ENCODE data around the gene COPS9.

The COPS9 gene

DNA sequence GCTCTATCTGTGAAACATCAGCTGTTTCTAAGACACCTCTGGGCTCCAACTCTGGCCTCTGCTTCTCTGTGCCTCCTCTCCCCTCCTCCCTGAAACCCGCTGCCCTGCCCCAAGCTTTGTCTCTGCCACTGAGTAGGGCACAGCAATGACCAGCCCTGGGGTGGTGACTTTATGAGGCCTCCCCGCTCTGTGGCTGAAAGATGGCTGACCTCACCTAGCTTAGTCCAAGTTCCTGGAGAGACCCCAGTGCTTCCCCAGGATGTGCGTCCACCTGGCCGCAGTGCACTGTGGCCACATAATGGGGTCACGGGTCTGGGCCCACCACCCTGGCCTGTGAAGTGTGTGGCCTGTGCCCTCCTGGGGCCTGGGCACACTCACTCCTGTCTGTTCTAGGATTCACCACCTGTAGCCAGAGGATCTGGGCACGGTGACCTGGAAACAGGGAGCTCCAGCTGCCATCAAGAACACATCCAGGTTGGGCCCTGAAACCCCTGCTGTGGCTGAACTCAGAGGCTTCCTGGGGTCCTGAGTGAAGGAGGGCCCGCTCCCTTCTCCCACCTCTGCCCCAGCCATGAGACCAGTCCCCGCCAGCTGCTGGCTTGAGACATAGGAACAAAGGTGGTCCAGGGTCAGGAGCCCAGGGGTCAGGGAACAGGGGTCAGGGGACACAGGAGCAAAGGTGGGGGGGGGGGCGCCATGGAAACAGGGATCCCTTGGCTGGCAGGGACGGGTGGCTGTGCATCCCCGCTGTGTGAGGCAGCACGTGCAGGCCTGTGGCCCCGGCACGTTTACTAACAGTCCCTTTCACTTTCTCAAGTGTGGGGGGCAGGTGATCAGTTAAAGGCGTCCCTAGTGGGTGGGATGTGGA lies 33.6 kb upstream of the COPS9 start:
- no peak overlapping the region for H3K4me3 ChIP-seq (ENCODE audit: low read depth, low read length)
- TF ChIP-seq, protein P1, sequence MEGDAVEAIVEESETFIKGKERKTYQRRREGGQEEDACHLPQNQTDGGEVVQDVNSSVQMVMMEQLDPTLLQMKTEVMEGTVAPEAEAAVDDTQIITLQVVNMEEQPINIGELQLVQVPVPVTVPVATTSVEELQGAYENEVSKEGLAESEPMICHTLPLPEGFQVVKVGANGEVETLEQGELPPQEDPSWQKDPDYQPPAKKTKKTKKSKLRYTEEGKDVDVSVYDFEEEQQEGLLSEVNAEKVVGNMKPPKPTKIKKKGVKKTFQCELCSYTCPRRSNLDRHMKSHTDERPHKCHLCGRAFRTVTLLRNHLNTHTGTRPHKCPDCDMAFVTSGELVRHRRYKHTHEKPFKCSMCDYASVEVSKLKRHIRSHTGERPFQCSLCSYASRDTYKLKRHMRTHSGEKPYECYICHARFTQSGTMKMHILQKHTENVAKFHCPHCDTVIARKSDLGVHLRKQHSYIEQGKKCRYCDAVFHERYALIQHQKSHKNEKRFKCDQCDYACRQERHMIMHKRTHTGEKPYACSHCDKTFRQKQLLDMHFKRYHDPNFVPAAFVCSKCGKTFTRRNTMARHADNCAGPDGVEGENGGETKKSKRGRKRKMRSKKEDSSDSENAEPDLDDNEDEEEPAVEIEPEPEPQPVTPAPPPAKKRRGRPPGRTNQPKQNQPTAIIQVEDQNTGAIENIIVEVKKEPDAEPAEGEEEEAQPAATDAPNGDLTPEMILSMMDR (IDR thresholded peaks at IDR 0.05; ENCODE audit: low read depth, low read length), result no peak

- TF ChIP-seq, protein P1 (IDR thresholded peaks at IDR 0.05; ENCODE audit: low read depth, low read length), result no peak
- H3K4me3 ChIP-seq (ENCODE audit: low read depth, low read length), result no peak overlapping the region
These were observed 32.6 kb upstream of the COPS9 start for GRCh38 chr2:240168546-240169361.

GRCh38 chr2:240168041-240168440 lies 31.9 kb upstream of the COPS9 start:
- no peak overlapping the region for H3K4me3 ChIP-seq (ENCODE audit: low read depth, low read length)
- TF ChIP-seq, protein P1 (IDR thresholded peaks at IDR 0.05; ENCODE audit: low read depth, low read length), result no peak

DNA sequence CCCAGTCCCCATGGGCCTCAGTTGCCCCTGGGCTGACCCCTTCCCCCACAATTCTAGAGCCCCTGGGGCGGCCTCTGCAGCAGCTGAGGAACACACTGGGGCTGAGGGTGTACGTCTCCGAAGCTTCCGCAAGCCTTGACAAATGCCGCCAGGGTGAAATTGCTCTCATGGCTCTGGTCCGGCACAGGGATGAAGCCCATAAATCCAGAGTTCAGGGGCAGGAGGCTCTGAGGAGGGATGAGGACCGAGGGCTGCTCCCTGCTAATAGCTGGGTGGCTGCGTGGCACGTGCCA lies 31.4 kb upstream of the COPS9 start:
- TF ChIP-seq, protein P1 (IDR thresholded peaks at IDR 0.05; ENCODE audit: low read depth, low read length), result no peak
- no peak overlapping the region for H3K4me3 ChIP-seq (ENCODE audit: low read depth, low read length)

DNA sequence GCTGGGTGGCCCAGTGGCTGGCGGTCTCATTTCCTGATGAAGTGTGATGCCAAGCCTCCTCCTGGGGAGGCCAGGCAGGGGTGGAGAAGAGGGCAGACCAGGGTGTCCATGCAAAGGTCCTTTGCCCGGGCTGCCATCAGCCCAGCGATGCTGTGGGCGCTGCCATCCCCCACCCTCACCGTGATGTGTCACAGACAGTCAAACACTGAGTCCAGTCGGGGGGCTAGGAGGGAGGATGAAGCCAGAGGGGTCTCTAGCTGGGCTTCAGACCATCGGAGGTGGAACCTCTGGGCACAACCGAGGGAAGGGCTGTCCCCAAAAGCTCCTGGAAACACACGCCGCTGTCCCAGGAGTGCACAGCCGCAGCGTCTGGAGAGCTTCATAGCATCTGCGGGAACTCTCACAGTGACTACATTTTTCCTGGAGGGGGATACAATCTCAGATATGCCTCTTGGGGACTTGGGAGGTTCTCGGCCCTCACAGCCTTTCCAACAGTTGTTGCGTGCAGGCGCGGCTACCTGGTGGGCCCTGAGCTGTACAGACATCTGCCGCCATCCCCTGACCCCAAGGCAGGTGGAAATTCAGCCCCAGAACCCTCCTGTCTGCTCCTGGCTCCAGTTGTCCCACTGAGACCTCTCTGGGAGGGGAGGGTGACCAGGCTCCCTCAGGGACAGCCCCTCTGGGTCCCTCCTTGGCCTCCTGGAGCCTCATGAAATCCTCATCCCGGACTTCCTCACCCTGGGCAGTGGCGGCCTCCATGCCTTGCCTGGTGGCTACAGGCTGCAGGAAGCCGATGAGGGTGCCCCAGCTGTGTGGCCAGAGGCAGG lies 30.9 kb upstream of the COPS9 start:
- TF ChIP-seq, protein P1 (IDR thresholded peaks at IDR 0.05; ENCODE audit: low read depth, low read length), result no peak
- H3K4me3 ChIP-seq (ENCODE audit: low read depth, low read length), result no peak overlapping the region

DNA sequence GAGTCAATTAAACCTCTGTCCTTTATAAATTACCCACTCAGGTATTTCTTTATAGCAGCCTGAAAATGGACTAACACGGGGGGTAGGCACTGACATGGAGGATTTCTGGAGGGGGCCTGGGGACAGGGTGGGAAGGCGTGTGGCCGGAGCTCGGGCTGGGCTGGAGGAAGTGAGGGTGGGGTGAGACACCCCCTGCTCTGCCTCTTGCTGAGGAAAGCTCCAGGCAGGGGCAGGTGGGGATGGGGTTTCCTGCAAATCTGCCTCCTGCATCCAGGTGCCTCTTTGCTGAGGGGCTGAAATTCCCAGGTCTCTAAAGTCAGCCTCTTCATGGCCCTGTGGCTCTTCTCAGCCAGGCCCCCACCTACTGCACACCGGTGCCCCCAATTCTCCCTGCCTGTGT lies 30.1 kb upstream of the COPS9 start:
- TF ChIP-seq, protein P1 (IDR thresholded peaks at IDR 0.05; ENCODE audit: low read depth, low read length), result no peak
- H3K4me3 ChIP-seq (ENCODE audit: low read depth, low read length), result no peak overlapping the region
